ENCODE results near the gene NOL6. TPM values are rescaled to one million over a fixed set of nuclear protein-coding genes. Genes with fewer than 3 reads are reported as not detected.
"Not testable (repeated sequence)": the region's sequence is repeated elsewhere in the genome, so short reads cannot be mapped to it uniquely, and the experiment has no call there.

NOL6 gene
- total RNA-seq, 1 donor from 2014 or later, result 28.6 TPM

DNA sequence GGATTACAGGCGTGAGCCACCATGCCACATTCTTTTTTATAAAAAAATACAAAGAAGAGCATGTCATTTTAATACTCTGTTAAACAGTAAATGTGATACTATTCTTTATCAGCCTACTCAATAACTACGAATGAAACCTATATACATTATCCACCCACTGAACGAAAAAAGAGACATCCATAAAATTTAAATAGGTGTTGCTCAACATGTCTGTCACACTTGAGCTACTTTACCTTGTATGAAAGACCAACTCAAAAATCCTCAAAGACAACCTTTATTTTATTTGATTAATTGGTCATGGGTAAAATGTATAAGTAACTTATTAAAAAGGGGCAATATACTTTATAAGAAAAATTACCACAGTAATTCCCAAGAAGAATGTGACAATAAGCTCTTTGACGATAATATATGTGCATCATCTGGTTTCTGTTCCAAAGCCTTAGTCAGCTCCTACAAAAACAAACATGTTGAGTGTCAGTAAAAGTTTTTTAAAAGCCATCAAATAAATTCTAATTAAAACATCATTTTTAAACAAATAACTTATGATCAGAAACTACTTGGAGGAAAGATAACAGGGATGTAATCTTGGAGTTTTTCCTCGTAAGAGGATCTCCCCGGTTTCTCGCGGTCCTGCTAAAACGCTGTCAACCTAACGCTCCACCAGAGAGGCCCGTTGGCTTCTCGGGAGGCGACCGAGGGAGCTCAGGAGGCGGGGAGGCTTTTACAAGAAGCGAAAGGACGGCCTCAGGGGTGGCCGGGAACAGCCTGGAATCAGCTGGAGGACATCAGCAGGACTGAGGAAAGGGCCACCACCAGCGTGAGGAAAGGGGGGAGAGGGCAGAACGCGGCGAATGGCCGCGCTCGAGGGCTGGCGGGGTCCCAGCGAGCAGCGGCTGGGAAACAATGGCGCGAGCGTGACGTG, 36.8 kb upstream of the NOL6 start:
- Histone ChIP-seq H3K4me3 (peak overlapping the region; percentile 70 to 83), H3K36me3 (no peaks in the 10 kb centered on the region), H3K4me1 (no peaks in the 10 kb centered on the region), H3K27me3 (no peaks in the 10 kb centered on the region), H3K9me3 (no peaks in the 10 kb centered on the region), H3K27ac (peak overlapping the region; percentile 81 to 83)
- intact Hi-C loops (cut with DNase I), result no loop called here
- TF ChIP-seq, protein P1, sequence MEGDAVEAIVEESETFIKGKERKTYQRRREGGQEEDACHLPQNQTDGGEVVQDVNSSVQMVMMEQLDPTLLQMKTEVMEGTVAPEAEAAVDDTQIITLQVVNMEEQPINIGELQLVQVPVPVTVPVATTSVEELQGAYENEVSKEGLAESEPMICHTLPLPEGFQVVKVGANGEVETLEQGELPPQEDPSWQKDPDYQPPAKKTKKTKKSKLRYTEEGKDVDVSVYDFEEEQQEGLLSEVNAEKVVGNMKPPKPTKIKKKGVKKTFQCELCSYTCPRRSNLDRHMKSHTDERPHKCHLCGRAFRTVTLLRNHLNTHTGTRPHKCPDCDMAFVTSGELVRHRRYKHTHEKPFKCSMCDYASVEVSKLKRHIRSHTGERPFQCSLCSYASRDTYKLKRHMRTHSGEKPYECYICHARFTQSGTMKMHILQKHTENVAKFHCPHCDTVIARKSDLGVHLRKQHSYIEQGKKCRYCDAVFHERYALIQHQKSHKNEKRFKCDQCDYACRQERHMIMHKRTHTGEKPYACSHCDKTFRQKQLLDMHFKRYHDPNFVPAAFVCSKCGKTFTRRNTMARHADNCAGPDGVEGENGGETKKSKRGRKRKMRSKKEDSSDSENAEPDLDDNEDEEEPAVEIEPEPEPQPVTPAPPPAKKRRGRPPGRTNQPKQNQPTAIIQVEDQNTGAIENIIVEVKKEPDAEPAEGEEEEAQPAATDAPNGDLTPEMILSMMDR (IDR thresholded peaks at IDR 0.05), result no peak
- DNase-seq (ENCODE audit: low spot score in 2 of 2), result peak in 1 of 2 donors; percentile 66

DNA sequence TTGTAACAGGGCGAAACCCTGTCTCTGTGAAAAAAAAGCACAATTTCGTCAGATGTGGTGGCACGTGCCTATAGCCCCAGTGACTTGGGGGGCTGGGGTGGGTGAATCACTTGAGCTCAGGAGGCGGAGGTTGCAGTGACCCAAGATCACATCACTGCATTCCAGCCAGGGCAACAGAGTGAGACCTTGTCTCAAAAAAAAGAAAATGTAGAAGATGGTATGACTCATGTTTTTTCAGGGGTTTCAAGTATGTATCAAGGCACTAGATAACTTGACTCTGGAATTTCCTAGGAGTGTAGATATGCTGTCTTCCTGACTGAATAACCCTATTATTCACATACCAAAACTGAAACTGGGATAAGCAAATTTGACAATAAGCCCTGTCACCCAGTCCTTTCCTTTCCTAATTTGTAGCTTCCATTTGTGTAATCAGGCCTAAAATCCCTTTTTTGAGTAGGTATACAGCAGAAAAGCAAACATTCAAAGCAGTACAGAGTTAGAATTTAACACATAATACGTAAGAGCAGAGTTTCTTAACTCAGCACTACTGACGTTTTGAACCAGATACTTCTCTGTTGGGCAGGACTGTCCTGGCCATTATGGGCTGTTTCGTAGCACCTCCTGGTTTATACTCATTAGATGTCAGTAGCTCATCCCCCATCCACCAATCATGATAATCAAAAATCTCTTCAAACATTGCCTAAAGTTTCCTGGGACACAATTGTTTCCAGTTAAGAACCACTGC, 33.1 kb upstream of the NOL6 start:
- Histone ChIP-seq H3K4me1 (no peaks in the 10 kb centered on the region), H3K9me3 (no peaks in the 10 kb centered on the region), H3K27me3 (no peaks in the 10 kb centered on the region), H3K4me3 (no peak overlapping the region), H3K36me3 (no peaks in the 10 kb centered on the region), H3K27ac (no peak overlapping the region)
- intact Hi-C loops (cut with DNase I), result no loop called here
- TF ChIP-seq, protein P1 (IDR thresholded peaks at IDR 0.05), result no peak
- no peak for DNase-seq (ENCODE audit: low spot score in 2 of 2)

DNA sequence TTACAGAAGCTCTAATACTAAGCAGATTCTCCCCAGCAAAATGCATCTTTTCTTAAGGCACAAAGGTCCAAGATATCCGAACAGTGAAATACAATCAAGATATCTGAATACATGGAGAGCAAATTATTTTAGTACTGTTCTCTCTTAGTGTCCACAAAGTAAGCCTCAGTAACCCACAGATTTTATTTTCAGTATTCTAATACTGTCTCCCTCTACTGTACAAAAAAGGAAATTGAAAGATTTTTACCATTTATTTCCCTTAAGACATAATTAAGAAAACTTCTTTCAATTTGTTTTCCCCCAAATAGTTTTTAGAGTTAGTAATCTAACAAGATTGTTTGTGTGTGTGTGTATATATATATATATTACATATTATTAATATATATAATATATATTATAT, 24.7 kb upstream of the NOL6 start:
- no peak overlapping the region for H3K4me3 ChIP-seq
- no peaks in the 10 kb centered on the region for H3K36me3 ChIP-seq
- DNase-seq (ENCODE audit: low spot score in 2 of 2), result no peak
- TF ChIP-seq, protein P1 (IDR thresholded peaks at IDR 0.05), result peak in 1 of 3 experiments; percentile 20
- intact Hi-C loops (cut with DNase I), result no loop called here
- H3K9me3 ChIP-seq, result no peaks in the 10 kb centered on the region
- H3K27me3 ChIP-seq, result no peaks in the 10 kb centered on the region
- no peaks in the 10 kb centered on the region for H3K4me1 ChIP-seq
- no peak overlapping the region for H3K27ac ChIP-seq

DNA sequence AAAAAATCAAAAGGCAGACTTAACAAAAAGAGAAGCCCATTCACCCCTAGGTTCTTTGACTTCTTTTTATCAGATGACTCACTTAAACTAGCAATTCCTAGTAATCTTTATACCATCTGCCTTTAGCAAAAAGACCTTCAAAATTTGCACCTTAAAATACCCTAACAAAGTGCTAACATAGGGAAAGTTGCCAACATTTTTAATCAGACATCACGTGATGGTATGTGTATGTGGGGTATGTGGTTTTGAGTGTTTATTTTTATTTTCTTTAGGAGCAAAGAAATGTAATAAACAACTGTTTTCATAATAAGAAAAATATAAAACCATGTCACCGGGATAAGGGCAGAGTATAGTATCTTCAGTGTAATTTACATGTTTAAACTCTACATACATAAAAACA, 20.1 kb upstream of the NOL6 start:
- H3K4me3 ChIP-seq; H3K9me3 ChIP-seq; H3K36me3 ChIP-seq; H3K4me1 ChIP-seq; H3K27ac ChIP-seq; intact Hi-C loops (cut with DNase I); DNase-seq (ENCODE audit: low spot score in 2 of 2); H3K27me3 ChIP-seq: not testable (repeated sequence)

DNA sequence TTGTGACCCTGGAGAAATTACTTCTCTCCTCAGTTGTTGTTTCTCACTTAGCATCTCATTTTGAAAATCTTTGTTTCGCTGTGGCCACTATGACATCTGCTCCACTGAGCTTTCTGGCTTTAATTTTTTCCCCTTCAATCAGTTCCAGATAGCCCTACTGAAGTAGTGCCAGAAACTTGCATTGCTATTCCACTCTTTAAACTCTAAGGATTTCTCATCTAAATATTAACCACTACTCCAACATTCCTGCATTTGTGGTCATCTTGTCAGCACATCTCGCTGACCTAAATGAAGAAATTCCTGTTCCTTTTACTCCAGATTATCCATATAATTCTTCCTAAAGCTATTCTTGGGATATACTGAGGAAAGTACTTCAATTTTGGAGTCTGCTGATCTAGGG, 15.3 kb upstream of the NOL6 start:
- Histone ChIP-seq H3K27ac (no peak overlapping the region), H3K9me3 (no peaks in the 10 kb centered on the region), H3K36me3 (no peaks in the 10 kb centered on the region), H3K4me3 (no peak overlapping the region), H3K4me1 (no peaks in the 10 kb centered on the region), H3K27me3 (no peaks in the 10 kb centered on the region)
- TF ChIP-seq, protein P1 (IDR thresholded peaks at IDR 0.05), result no peak
- intact Hi-C loops (cut with DNase I), result no loop called here
- no peak for DNase-seq (ENCODE audit: low spot score in 2 of 2)

DNA sequence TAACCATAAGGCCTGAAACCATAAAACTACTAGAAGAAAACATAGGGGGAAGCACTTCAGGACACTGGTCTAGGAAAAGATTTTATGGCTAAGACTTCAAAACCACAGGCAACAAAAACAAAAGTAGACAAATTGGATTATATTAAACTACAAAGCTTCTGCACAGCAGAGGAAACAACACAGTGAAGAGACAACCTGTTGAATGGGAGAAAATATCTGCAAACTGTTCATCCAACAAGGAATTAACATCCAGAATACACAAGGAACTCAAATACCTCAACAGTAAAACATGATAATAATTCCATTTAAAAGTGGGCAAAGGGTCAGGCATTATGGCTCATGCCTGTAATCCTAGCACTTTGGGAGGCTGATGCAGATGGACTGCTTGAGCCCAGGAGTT, 11.6 kb upstream of the NOL6 start:
- H3K36me3 ChIP-seq; H3K27ac ChIP-seq; H3K4me1 ChIP-seq; H3K4me3 ChIP-seq; intact Hi-C loops (cut with DNase I); DNase-seq (ENCODE audit: low spot score in 2 of 2); H3K27me3 ChIP-seq; H3K9me3 ChIP-seq: not testable (repeated sequence)

All from ascending aorta (tissue), 2 donors.